ENCODE data around the gene OR2S2. TPM values are rescaled to one million over a fixed set of nuclear protein-coding genes. Genes with fewer than 3 reads are reported as not detected.
A peak's percentile ranks its signal among the peaks of the same experiment; 100 is the strongest.

Gene OR2S2
- total RNA-seq, 1 donor from 2014 or later: not detected

DNA sequence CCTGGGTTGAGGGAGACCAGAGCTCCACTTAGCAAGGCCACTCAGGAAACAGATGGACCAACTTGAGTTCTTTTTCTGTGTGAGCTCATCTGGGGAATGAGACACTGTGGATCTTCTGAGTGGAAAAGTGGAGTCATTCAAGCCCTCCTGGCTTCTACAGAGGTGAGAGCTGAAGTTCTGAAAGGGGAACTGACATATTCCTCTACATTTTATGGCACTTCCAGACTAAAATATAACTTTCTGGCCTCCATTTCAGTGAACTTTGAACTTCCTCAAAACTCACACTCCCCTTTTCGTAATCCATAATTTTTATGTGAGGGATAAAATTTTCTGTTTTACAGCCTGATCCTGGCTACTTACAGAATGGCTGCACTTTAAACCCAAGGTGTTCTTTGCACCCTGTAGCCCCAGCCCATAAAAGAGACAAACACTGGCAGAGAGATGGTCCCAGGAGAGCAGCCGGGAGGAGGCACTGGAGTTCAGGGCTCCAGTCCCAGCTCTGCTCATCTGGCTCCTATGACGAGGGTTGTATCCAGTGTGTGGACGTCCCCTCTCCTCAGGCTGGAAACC lies 37.8 kb downstream of the OR2S2 start:
- Histone ChIP-seq H3K27me3 (no peaks in the 10 kb centered on the region), H3K4me1 (peaks cover 9 to 14% of the 10 kb centered on the region in 2 donors), H3K4me3 (no peak overlapping the region), H3K27ac (peak overlapping the region; percentile 15 to 44), H3K36me3 (no peaks in the 10 kb centered on the region), H3K9me3 (no peaks in the 10 kb centered on the region)
- intact Hi-C loops (cut with DNase I): no loop called here
- TF ChIP-seq, protein P1, sequence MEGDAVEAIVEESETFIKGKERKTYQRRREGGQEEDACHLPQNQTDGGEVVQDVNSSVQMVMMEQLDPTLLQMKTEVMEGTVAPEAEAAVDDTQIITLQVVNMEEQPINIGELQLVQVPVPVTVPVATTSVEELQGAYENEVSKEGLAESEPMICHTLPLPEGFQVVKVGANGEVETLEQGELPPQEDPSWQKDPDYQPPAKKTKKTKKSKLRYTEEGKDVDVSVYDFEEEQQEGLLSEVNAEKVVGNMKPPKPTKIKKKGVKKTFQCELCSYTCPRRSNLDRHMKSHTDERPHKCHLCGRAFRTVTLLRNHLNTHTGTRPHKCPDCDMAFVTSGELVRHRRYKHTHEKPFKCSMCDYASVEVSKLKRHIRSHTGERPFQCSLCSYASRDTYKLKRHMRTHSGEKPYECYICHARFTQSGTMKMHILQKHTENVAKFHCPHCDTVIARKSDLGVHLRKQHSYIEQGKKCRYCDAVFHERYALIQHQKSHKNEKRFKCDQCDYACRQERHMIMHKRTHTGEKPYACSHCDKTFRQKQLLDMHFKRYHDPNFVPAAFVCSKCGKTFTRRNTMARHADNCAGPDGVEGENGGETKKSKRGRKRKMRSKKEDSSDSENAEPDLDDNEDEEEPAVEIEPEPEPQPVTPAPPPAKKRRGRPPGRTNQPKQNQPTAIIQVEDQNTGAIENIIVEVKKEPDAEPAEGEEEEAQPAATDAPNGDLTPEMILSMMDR (IDR thresholded peaks at IDR 0.05): no peak
- no peak for DNase-seq (ENCODE audit: low spot score in 2 of 2)

DNA sequence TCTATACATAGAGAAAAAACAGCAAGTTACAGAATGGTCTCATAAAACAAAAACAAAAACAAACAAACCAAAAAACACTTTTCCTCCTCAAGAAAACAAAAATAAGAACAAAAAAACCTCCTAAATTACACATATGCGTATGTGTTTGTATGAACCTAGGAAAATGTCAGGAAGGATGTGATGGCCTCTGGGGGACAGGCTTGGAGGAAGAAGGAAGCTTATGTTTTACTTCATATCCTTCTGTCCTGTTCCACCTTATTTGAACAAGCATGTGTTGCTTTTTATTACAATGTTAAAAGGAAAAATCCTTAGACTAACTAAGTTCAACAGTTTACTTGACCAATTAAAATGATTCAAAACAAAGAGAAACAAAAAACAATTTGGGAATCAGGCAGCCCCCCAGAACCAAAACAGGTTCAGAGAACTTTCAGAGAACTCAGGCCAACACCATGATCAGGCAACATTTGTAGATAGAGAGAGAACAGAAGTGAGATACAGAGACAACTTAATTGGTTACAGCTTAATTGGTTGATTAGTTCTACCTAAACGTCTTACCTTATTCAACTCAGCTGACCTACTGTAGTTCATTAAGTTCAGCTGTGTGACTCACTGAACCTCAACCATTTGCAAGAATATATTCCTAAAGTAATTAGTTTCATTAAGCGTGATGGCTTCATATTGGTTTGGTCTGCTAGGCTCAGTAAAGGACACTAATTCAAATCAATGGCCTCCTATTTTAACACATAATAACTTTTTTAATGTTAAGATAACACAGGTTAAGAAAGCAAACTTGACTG lies 38.5 kb downstream of the OR2S2 start:
- no peak for DNase-seq (ENCODE audit: low spot score in 2 of 2)
- peaks cover 3 to 10% of the 10 kb centered on the region in 2 donors for H3K4me1 ChIP-seq
- H3K9me3 ChIP-seq: no peaks in the 10 kb centered on the region
- H3K36me3 ChIP-seq: no peaks in the 10 kb centered on the region
- no peak overlapping the region for H3K4me3 ChIP-seq
- intact Hi-C loops (cut with DNase I): no loop called here
- TF ChIP-seq, protein P1 (IDR thresholded peaks at IDR 0.05): no peak
- H3K27me3 ChIP-seq: no peaks in the 10 kb centered on the region
- H3K27ac ChIP-seq: peak overlapping the region; percentile 15 to 44

DNA sequence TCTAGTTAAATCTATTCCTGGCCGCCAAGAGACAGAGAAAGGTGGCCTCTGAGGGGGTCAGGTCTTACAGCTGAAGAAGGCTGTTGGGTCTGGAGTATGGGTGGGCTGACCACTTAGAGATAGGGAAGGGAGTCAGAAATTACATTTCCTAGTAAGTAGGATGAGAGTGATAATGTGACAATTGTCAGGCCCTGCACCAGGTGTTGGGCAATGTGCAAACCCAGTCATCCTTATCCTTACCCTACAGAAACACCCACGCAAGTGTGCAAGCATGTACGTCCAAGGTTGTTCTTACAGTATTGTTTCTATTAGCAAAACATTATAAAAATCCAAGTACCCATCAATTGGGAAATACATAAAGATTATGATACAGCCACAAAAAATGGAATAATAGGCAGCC lies 39.2 kb downstream of the OR2S2 start:
- DNase-seq (ENCODE audit: low spot score in 2 of 2): no peak
- Histone ChIP-seq H3K36me3 (no peaks in the 10 kb centered on the region), H3K27me3 (no peaks in the 10 kb centered on the region), H3K9me3 (no peaks in the 10 kb centered on the region), H3K4me1 (peaks cover under 1 to 6% of the 10 kb centered on the region in 2 donors), H3K4me3 (no peak overlapping the region), H3K27ac (peak overlapping the region in 1 of 2 donors; percentile 54)
- TF ChIP-seq, protein P1 (IDR thresholded peaks at IDR 0.05): no peak
- intact Hi-C loops (cut with DNase I): no loop called here

DNA sequence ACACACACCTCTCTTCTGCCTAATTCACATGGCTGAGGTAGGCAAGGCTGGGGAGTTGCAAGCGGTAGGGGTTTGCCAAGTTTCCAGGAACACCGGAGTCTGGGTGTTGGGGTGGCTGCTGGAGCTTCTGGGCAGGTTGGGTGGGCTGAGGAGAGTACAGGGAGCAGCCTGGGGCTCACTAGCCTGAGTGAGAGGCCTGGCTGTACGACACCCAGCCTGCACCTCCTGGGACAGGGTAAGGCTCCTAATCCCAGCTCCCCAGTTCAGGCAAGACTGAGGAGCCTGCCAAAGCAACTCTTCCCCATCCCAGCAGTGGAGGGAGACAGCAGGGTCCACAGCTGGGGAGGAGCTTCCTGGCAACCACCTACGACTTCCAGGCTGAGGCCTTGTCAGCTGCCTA lies 40.7 kb downstream of the OR2S2 start:
- peaks cover 0 to 5% of the 10 kb centered on the region in 2 donors for H3K4me1 ChIP-seq
- no peaks in the 10 kb centered on the region for H3K36me3 ChIP-seq
- no peak overlapping the region for H3K4me3 ChIP-seq
- TF ChIP-seq, protein P1 (IDR thresholded peaks at IDR 0.05): no peak
- peak overlapping the region; percentile 34 to 54 for H3K27ac ChIP-seq
- no peaks in the 10 kb centered on the region for H3K27me3 ChIP-seq
- DNase-seq (ENCODE audit: low spot score in 2 of 2): no peak
- H3K9me3 ChIP-seq: no peaks in the 10 kb centered on the region
- intact Hi-C loops (cut with DNase I): no loop called here

DNA sequence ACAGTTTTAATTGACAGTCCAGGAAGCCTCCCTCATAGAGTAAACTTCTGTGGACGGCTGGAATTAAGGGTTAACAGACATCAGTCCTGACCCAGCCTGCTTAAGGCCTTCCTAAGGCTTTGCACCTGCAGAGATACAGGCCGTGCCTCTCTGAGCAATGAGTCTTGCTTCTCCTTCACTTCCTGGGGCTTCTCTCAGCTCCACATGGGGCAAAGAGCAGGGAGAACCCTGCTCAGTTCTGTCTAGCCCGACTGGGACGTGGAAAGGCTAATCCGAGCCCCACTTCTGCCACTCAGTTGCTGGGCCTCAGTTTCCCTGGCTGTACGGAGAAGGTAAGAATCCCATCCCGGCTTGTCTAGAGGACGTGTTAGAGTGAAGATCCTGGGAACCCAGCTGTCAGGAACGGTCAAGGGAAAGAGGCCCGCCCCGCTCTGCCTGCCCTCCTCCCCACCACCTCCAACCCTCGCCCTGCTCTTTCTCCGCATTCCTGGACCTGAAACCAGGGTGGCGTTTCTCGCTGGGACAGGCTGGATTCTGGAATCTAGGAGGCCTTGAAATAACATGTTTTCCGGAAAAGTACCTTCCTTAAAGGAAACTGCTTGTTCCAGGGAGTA lies 42.2 kb downstream of the OR2S2 start:
- intact Hi-C loops (cut with DNase I): no loop called here

More for the DNA sequence above, 42.2 kb downstream of the OR2S2 start:
- H3K36me3 ChIP-seq: no peaks in the 10 kb centered on the region
- H3K4me3 ChIP-seq: no peak overlapping the region
- H3K27me3 ChIP-seq: no peaks in the 10 kb centered on the region
- H3K4me1 ChIP-seq: peaks cover 4 to 17% of the 10 kb centered on the region in 2 donors
- no peaks in the 10 kb centered on the region for H3K9me3 ChIP-seq
- DNase-seq (ENCODE audit: low spot score in 2 of 2): no peak
- H3K27ac ChIP-seq: peak overlapping the region; percentile 25 to 41
- TF ChIP-seq, protein P1 (IDR thresholded peaks at IDR 0.05): no peak

Measured in ascending aorta (tissue), 2 donors.